PC-3 (cell line): ENCODE data around the gene KLK15.

Source experiments
- EZH2phosphoT487 ChIP-seq: fragments of 300-600 bp; sonication (generic); IDR thresholded peaks from 2 replicates; pipeline ENCODE4 v1.6.1; 2018; ENCODE audit warnings: mild to moderate bottlenecking, antibody characterized with exemption, low read length, borderline replicate concordance
- TF ChIP-seq, protein P1 (sequence below): fragments of 300-600 bp; sonication (generic); conservative IDR thresholded peaks from 2 replicates; pipeline ENCODE4 v1.5.1; 2017; ENCODE audit warnings: antibody characterized with exemption, low read depth, mild to moderate bottlenecking, low read length

DNA sequence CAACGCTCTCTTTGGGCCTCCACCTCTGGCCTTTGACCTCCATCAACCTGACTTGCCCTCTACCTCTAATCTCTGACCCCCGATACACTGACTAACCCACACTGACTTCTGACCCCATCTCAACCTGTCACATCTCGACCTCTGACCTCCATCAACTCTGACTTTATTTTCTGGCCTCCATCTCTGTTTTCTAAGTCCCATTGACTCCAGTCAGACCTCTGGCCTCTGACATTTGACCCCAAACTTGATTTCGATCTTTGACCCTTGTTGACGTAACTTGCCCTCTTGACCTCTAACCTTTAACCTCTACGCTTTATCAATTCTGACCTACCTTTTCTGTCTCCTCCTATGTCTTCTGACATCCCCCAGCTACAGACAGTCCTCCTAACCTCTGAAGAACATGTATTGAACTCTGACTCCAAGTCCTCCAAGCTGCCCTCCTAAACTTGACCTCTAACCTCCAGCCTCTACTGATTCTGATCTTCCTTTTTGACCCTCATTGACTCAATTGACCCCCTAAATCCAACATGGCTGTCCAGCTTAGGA lies 42.4 kb downstream of the KLK15 start:
- TF ChIP-seq, protein P1, sequence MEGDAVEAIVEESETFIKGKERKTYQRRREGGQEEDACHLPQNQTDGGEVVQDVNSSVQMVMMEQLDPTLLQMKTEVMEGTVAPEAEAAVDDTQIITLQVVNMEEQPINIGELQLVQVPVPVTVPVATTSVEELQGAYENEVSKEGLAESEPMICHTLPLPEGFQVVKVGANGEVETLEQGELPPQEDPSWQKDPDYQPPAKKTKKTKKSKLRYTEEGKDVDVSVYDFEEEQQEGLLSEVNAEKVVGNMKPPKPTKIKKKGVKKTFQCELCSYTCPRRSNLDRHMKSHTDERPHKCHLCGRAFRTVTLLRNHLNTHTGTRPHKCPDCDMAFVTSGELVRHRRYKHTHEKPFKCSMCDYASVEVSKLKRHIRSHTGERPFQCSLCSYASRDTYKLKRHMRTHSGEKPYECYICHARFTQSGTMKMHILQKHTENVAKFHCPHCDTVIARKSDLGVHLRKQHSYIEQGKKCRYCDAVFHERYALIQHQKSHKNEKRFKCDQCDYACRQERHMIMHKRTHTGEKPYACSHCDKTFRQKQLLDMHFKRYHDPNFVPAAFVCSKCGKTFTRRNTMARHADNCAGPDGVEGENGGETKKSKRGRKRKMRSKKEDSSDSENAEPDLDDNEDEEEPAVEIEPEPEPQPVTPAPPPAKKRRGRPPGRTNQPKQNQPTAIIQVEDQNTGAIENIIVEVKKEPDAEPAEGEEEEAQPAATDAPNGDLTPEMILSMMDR = no peak
- no peak for TF ChIP-seq EZH2phosphoT487
